A673 (cell line): ENCODE data around the gene DCLK1.

Experiments
- CTCF ChIP-seq: fragments of 300-800, 200-600 bp; sonication (generic); conservative IDR thresholded peaks from 2 replicates; pipeline ENCODE4 v1.5.1; 2017; ENCODE audit warnings: low read depth, mild to moderate bottlenecking, antibody characterized with exemption, low read length, moderate library complexity, mixed read lengths
- EZH2 ChIP-seq: fragments of 200-600 bp; sonication (generic); IDR thresholded peaks from 2 replicates; pipeline ENCODE4 v1.6.1; 2017; ENCODE audit warnings: borderline replicate concordance, low read depth, mild to moderate bottlenecking, mixed read lengths, antibody characterized with exemption, low read length; ENCODE audit not compliant: poor library complexity, severe bottlenecking

DNA sequence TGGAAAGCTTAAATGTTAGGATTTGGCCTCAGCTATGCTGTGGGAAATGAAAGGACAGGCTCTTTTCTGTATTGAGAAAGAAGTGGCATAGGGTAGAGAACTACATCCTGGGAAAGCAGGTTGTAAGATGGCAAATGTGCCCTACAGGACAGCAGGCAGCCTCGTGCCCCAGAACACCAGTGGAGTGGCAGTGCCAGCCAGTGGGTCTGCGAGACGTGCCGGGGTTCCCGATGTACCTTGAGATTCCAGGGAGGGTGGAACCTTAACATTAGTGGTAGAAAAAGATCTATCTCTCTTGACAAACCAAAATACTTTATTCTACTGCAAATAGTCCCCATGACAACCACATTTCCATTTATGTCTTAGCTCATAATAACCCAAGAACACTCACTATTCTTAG is 42.7 kb downstream of the DCLK1 start:
- no peak for TF ChIP-seq EZH2
- TF ChIP-seq CTCF = no peak
